ENCODE results near the gene COX4I1. TPM values are rescaled to one million over a fixed set of nuclear protein-coding genes. Genes with fewer than 3 reads are reported as not detected.

COX4I1 gene
- polyA plus RNA-seq, 1 donor, result 433 TPM

DNA sequence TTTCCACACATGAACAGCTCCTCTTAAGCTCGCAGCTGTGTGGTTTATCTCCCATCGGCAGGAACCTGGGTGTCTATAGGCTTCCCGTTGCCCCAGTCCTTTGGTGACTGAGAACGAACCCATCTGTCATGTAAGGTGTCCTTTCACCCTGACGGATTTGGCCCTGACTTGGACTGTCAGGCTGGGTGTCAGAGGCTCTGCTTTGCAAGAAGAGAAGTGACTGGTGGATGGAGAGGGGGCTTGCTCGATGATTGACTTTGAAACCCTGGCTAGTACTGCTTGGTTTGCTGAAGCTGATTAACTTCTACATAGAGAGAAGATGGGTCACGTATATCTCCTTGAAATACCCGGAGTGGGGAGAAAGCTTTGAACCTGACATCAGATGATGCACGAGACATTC lies 42.9 kb downstream of the COX4I1 start:
- no peak for DNase-seq

DNA sequence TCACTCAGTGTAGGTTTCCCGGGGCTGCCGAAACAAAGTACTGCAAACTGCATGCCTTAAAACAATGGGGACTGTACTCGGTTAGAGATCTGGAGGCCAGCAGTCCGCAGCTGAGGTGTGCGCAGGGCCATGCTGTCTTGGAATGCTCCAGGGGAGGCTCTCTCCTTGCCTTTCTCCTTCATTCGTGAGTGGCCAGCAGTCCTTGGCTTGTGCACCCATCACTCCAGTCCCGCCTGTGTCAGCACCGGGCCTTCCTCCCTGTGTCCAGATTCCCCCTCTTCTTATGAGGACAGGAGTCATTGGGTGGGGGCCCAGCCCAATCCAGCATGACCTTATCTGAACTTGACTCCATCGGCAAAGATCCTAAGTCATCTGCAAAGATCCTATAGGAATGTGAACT lies 43.4 kb downstream of the COX4I1 start:
- DNase-seq, result no peak

GRCh38 chr16:85843471-85844168 lies 44.1 kb downstream of the COX4I1 start:
- DNase-seq, result no peak

DNA sequence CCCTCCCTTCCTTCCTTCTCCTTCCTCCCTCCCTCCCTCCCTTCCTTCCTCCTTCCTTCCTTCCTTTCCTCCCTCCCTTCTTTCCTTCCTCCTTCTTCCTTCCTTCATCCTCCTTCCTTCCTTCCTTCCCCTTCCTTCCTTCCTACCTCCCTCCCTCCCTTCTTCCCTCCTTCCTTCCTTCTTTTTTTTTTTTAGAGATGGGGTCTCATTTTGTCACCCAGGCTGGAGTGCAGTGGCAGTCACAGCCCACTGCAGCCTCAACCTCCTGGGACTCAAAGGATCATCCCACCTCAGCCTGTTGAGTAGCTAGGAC lies 44.6 kb downstream of the COX4I1 start:
- DNase-seq, result no peak

GRCh38 chr16:85844786-85845185 lies 45.3 kb downstream of the COX4I1 start:
- DNase-seq, result no peak

DNA sequence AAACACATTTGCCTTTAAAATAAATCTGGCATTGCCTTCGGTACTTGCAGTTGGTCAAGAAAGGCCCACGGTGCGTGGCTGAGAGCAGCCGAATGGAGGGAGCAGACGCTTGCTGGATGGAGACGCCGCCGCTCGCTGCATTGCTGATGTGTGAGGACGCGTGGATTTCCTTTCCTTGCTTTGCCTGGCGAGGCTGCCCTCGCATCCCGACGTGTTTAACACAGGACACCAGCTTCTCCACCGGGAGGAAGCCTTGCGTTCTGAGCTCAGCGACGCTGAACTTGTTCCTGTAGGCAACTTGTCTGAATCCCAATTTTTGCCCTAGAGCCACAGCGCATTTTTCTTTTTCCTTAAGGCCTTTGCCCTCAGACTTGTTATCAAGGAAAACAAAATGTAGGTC lies 45.8 kb downstream of the COX4I1 start:
- DNase-seq, result no peak

DNA sequence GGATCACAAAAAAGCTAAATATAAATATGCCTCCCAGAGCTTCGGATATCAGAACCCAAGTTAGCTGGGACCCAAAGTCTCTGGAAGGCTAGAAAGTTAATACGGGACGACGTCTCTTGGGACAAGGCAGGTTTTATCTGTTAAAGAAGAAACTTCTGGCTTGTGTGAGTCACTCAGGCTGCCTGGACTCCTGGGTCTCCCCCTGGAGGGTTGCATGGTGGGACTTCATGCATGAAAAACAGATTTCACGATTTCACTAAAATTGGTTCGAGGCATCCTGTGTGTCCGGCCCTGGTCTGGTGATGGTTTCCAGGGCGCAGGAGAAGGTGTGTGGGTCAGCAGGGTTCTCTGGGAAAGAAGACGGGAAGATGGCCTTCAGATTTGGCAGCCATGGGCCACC lies 47.0 kb downstream of the COX4I1 start:
- no peak for DNase-seq

- DNase-seq, result no peak
These were observed 47.5 kb downstream of the COX4I1 start for GRCh38 chr16:85847036-85847435.

DNA sequence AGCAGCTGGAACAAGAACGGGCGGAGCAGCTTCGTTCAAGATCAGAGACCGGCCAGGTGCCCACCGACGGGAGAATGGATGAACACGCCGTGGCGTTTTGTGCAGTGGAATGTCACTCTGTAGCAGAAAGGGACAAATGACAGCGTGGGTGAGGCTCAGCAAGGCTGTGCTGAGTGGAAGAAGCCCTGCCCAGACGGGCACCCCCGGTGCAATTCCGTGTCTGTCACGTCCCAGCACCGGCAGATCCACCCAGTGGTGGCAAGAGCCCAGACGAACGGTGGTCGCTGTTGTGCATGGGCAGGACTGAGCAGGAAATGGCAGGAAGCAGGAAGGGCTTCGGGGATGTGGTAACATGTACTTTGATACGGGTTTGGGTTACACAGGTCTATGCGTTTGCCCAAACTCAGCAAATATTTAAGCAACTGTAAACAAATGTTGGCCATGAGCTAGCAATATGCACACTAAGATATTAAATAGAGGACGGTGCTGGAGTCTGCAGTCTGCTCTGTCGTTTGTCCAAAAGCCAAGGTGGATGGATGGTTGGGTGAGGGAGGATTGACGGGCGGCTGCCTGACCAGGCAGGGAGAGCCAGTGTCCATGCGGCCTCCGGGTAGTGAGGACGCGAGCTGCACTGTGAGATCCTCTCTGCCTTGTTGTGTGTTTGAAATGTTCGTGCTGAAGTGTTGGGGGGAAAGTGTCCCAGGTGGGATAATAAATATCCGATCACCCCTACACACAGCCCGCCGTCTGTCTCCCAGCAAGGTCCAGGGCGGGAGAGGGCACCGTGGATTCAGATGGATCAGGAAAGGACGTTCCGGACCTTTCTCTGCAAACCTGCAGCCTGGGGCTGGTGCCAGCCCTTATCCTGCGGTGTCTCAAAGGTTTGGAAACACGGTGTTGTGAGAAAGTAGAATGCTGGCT lies 48.4 kb downstream of the COX4I1 start:
- DNase-seq, result no peak

GRCh38 chr16:85848986-85849385 lies 49.5 kb downstream of the COX4I1 start:
- no peak for DNase-seq

DNA sequence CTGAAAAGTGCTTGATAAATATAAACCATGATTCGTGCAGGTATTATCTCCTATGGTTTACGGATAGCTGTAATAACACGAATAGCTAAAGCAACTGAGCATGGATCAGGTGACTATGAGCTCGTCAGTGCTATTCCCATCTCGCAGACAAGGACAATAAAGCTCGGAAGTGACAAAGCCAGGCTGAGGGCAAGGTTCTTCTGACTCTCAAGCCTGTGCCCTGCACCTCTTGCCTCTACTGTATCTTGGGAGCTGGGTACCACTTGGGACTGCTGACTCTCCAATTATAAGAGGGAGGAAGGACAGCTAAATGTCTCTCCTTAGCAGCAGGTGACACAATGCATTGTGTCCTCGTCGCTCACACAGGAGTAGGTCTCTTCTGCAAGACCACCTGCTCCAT lies 49.9 kb downstream of the COX4I1 start:
- no peak for DNase-seq

- no peak for DNase-seq
These were observed 50.9 kb downstream of the COX4I1 start for GRCh38 chr16:85850344-85850880.

- no peak for DNase-seq
These were observed 51.7 kb downstream of the COX4I1 start for GRCh38 chr16:85851034-85851785.

DNA sequence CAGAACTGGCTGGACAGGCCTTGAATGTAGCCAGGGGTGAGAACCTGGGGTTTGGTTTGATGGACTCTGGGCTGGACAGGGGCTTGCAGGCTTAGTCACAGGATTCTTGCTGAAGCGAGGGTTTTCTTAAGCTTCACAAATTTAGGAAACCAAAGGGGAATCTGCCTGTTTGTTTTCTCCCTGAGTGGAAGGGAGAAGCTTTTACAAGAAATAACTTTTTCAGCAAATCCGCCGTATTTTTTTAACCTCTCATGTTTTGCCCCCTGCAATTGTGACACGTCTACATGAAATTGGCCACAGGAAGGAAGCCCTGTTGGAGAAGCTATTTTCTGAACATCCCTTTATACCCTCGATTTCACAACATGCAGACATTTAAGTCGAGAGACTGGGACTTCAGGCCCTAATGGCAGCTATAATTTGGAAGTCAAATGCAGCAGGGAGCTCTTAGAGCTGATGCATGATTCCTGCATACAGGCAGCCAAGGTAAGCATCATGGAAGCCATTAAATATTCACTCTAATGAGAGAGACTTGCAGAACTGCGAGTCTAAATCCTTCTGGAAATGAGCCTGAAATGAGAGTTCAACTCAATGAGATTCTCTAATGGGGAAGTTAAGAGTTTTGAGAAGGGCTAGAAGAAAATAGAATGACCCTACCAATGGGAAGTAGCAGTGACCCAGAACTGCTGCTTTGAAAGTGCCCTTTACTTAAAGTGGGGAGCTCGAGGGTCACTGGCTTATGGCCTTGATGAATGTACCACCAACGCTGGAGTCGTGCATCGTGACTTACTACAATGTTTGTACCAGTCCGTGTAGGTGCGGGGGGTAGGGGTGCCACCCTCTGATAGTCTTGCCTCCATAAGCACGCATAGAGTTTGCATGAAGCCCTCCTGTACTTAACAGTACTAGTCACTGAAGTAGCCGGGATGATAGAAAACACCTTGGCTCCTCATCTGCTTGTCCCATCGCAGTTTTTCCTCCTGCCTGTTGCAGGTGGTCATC lies 54.4 kb downstream of the COX4I1 start:
- no peak for DNase-seq

DNA sequence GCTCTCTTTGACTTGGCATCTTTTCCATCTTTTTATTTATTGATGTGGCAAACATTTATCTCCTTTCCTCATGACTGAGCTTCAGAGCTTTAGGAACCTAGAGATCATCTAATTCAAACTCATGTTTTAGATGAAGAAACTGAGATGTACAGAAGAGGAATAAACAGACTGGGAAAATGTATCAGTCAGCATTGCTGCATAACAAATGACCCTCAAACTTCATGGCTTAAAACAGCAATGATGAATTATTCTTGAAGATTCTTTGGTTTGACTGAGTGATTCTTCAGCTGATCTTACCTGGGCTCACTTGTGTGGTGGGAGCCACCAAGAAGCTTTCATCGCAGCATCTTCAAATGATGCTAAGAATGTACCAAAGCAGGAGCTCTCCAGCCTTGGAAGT lies 55.4 kb downstream of the COX4I1 start:
- no peak for DNase-seq

- no peak for DNase-seq
These were observed 56.6 kb downstream of the COX4I1 start for GRCh38 chr16:85856079-85856478.

DNA sequence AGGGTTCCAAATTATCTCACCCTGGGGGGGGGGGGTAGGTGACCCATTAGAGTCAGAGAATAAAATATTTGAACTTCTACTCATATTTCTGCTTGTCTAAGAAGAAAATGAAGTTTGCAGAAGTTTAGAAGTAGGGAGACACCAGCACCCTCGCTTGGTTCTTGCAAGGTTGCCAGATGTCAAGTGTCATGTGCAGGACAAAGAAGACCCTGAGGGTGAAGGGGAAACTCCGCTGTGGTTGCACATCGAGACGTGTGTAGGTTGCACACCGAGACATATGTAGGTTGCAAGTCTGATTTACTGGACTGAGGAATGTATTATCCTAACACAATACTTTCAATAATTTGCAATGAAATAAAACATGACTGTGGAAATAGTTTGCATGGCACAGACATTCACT lies 57.1 kb downstream of the COX4I1 start:
- DNase-seq, result no peak

Data from hindlimb muscle (tissue), 1 donor.